ENCODE data around the gene IRF2BP2. TPM values are rescaled to one million over a fixed set of nuclear protein-coding genes. Genes with fewer than 3 reads are reported as not detected.

IRF2BP2 gene
- 63.2 TPM for polyA plus RNA-seq (2012; ENCODE audit: missing spikeins)

GRCh38 chr1:234610061-234610665 is at the start of gene IRF2BP2:
TSS of gene IRF2BP2 (minus strand) at chr1:234610178. CDS start at chr1:234609494, 684 bp downstream.
- TF ChIP-seq TAF1 (IDR thresholded peaks at IDR 0.05; ENCODE audit: borderline replicate concordance, low read depth, low read length) (peak; percentile 92), POLR2A (IDR thresholded peaks at IDR 0.05; ENCODE audit: low read depth, low read length) (peak; percentile 85), POLR2AphosphoS5 (IDR thresholded peaks at IDR 0.05; ENCODE audit: low read depth, low read length) (peak; percentile 15; the same call in 1 of the 2 replicates)
- DNase-seq (ENCODE audit: insufficient read length) (peak; percentile 73), FAIRE-seq (peak; percentile 76)

GRCh38 chr1:234659538-234659937 is 49.6 kb upstream of the IRF2BP2 start:
- DNase-seq (ENCODE audit: insufficient read length) (no peak), FAIRE-seq (no peak)
- TF ChIP-seq POLR2AphosphoS5 (IDR thresholded peaks at IDR 0.05; ENCODE audit: low read depth, low read length) (no peak), TAF1 (IDR thresholded peaks at IDR 0.05; ENCODE audit: borderline replicate concordance, low read depth, low read length) (no peak), POLR2A (IDR thresholded peaks at IDR 0.05; ENCODE audit: low read depth, low read length) (no peak)

GRCh38 chr1:234658138-234658537 is 48.2 kb upstream of the IRF2BP2 start:
- DNase-seq (ENCODE audit: insufficient read length) (no peak), FAIRE-seq (no peak)
- TF ChIP-seq POLR2AphosphoS5 (IDR thresholded peaks at IDR 0.05; ENCODE audit: low read depth, low read length) (no peak), TAF1 (IDR thresholded peaks at IDR 0.05; ENCODE audit: borderline replicate concordance, low read depth, low read length) (no peak)

- FAIRE-seq (no peak), DNase-seq (ENCODE audit: insufficient read length) (no peak)
- no peak for TF ChIP-seq POLR2AphosphoS5 (IDR thresholded peaks at IDR 0.05; ENCODE audit: low read depth, low read length)
- no peak for TF ChIP-seq TAF1 (IDR thresholded peaks at IDR 0.05; ENCODE audit: borderline replicate concordance, low read depth, low read length)
- TF ChIP-seq POLR2A (IDR thresholded peaks at IDR 0.05; ENCODE audit: low read depth, low read length) = no peak
Observed at GRCh38 chr1:234656944-234657654, 47.1 kb upstream of the IRF2BP2 start.

- TF ChIP-seq TAF1 (IDR thresholded peaks at IDR 0.05; ENCODE audit: borderline replicate concordance, low read depth, low read length) = no peak
- TF ChIP-seq POLR2AphosphoS5 (IDR thresholded peaks at IDR 0.05; ENCODE audit: low read depth, low read length) = no peak
- TF ChIP-seq POLR2A (IDR thresholded peaks at IDR 0.05; ENCODE audit: low read depth, low read length) = no peak
- no peak for DNase-seq (ENCODE audit: insufficient read length)
- no peak for FAIRE-seq
Observed at GRCh38 chr1:234656070-234656895, 46.3 kb upstream of the IRF2BP2 start.

GRCh38 chr1:234655328-234656069 is 45.5 kb upstream of the IRF2BP2 start:
- no peak for FAIRE-seq
- no peak for DNase-seq (ENCODE audit: insufficient read length)
- TF ChIP-seq POLR2A (IDR thresholded peaks at IDR 0.05; ENCODE audit: low read depth, low read length) (no peak), POLR2AphosphoS5 (IDR thresholded peaks at IDR 0.05; ENCODE audit: low read depth, low read length) (no peak), TAF1 (IDR thresholded peaks at IDR 0.05; ENCODE audit: borderline replicate concordance, low read depth, low read length) (no peak)

GRCh38 chr1:234654002-234654733 is 44.2 kb upstream of the IRF2BP2 start:
- TF ChIP-seq POLR2AphosphoS5 (IDR thresholded peaks at IDR 0.05; ENCODE audit: low read depth, low read length) (no peak), POLR2A (IDR thresholded peaks at IDR 0.05; ENCODE audit: low read depth, low read length) (no peak), TAF1 (IDR thresholded peaks at IDR 0.05; ENCODE audit: borderline replicate concordance, low read depth, low read length) (no peak)
- DNase-seq (ENCODE audit: insufficient read length) (no peak), FAIRE-seq (no peak)

GRCh38 chr1:234649432-234650081 is 39.6 kb upstream of the IRF2BP2 start:
- no peak for DNase-seq (ENCODE audit: insufficient read length)
- TF ChIP-seq POLR2A (IDR thresholded peaks at IDR 0.05; ENCODE audit: low read depth, low read length) (no peak), TAF1 (IDR thresholded peaks at IDR 0.05; ENCODE audit: borderline replicate concordance, low read depth, low read length) (no peak), POLR2AphosphoS5 (IDR thresholded peaks at IDR 0.05; ENCODE audit: low read depth, low read length) (no peak)
- FAIRE-seq = no peak

- no peak for FAIRE-seq
- no peak for DNase-seq (ENCODE audit: insufficient read length)
- no peak for TF ChIP-seq TAF1 (IDR thresholded peaks at IDR 0.05; ENCODE audit: borderline replicate concordance, low read depth, low read length)
- no peak for TF ChIP-seq POLR2A (IDR thresholded peaks at IDR 0.05; ENCODE audit: low read depth, low read length)
- no peak for TF ChIP-seq POLR2AphosphoS5 (IDR thresholded peaks at IDR 0.05; ENCODE audit: low read depth, low read length)
Observed at GRCh38 chr1:234647758-234648157, 37.8 kb upstream of the IRF2BP2 start.

GRCh38 chr1:234647245-234647644 is 37.3 kb upstream of the IRF2BP2 start:
- TF ChIP-seq POLR2AphosphoS5 (IDR thresholded peaks at IDR 0.05; ENCODE audit: low read depth, low read length) (no peak), POLR2A (IDR thresholded peaks at IDR 0.05; ENCODE audit: low read depth, low read length) (no peak), TAF1 (IDR thresholded peaks at IDR 0.05; ENCODE audit: borderline replicate concordance, low read depth, low read length) (no peak)
- FAIRE-seq (no peak), DNase-seq (ENCODE audit: insufficient read length) (no peak)
